Head of caudate nucleus (tissue), 42 donors: Measurements from ENCODE around the gene CBFB.
"Not testable (repeated sequence)": the region's sequence is repeated elsewhere in the genome, so short reads cannot be mapped to it uniquely, and the experiment has no call there.

Source experiments
- DNase-seq, 42 donors: peaks; one replicate each; pipeline versions ENCODE4 v3.0.0 to v3.0.0-alpha.2; 2020 to 2021; ENCODE audit warnings: mixed read lengths in 7 of 42
- intact Hi-C: fragments of 100-400 bp; cut with DNase I; formaldehyde crosslinking; loops from one replicate; pipeline ENCODE4 v1.15.0; 2022

Gene CBFB

GRCh38 chr16:67028696-67029253, at the start of gene CBFB:
Gene CBFB (plus strand): TSS chr16:67029149. CDS start chr16:67029408, 259 bp downstream.
- DNase-seq = peak; percentile 73 to 96 (median 92)
- intact Hi-C loops = loop anchor here (2.0 to 10.0 kb wide), 2 partner anchors 64 to 80 kb away; partner anchors contain the start of genes CES3 and PHAF1

GRCh38 chr16:66983033-66983432, 45.9 kb upstream of the CBFB start:
- no peak for DNase-seq
- intact Hi-C loops = no loop called here

DNA sequence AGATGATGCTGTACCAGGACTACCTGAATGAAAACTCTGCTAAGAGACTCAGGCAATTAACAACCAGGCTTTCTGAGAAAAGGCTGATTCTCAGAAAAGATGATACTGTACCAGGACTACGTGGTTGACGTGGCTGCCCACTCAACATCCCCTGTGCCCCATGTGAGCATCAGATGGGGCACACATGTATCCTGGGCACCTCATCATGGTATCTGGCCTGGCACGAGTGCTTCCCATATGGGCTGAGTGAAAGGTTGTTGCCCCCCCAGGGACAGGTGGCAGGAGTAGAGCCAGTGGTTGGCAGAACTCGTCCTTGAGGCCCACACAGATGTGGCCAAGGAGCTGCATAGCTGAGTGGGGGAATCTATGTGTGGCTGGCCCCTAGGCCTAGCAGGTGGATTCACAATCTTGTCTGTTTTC, 44.0 kb upstream of the CBFB start:
- intact Hi-C loops = no loop called here
- DNase-seq = no peak

DNA sequence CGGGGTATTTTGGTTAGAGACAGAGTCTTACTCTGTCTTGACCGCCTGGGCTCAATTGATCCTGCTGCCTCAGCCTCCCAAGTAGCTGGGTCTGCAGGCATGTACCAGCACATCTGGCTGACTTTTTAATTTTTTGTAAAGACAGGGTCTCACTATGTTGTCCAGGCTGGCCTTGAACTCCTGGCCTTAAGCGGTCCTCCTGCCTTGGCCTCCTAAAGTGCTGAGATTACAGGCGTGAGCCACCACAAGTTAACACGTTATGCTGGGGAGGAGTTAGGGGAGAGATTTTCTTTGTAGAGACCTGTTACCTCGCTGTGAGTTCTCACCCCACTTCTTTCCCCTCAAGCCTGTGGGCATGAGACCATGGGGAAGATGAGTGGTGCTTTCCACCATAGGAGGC, 42.4 kb upstream of the CBFB start:
- intact Hi-C loops = no loop called here

GRCh38 chr16:66988197-66988788, 40.7 kb upstream of the CBFB start, which contains the start of gene CES4A:
Gene CES4A (plus strand): TSS chr16:66988589. CDS start chr16:66988773, 184 bp downstream.
- intact Hi-C loops = no loop called here
- no peak for DNase-seq

More for the DNA sequence above, 42.4 kb upstream of the CBFB start:
- DNase-seq = no peak

DNA sequence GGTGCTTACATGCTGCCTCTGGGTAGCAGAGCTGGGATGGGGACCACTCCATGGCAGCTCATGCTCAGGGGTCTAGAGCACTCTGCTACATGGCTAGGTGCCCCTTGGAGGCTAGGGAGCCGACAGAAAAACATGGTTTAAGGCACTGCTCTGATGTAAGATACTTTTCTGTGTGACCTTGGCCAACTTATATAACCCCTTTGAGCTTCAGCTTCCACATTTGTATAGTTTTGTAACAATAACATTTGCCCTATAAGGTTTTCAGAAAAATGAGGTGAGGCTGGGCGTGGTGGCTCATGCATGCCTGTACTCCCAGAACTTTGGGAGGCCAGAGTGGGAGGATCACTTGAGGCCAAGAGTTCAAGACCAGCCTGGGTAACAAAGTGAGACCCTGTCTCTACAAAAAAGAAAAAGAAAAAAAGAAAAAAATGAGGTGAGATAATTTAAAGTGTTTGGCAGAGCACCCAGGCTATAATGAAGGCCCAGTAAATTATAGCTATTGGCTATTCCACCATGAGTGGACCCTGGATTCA, 37.3 kb upstream of the CBFB start:
- intact Hi-C loops = no loop called here
- no peak for DNase-seq

DNA sequence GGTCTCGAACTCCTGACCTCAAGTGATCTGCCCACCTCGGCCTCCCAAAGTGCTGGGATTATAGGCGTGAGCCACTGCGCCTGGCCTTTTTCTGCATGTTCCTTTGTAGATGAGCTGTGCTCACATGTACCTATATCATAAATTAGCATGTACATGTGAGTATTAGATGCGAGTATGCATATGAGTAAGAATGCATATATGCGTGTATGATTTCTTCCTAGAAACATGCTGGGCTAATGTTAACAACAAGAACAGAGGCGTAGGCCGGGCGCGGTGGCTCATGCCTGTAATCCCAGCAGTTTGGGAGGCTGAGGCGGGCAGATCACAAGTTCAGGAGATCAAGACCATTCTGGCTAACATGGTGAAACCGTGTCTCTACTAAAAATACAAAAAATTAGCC, 35.4 kb upstream of the CBFB start:
- intact Hi-C loops, DNase-seq: not testable (repeated sequence)

- intact Hi-C loops = no loop called here
Measured at GRCh38 chr16:66996324-66996982, 32.5 kb upstream of the CBFB start.

DNA sequence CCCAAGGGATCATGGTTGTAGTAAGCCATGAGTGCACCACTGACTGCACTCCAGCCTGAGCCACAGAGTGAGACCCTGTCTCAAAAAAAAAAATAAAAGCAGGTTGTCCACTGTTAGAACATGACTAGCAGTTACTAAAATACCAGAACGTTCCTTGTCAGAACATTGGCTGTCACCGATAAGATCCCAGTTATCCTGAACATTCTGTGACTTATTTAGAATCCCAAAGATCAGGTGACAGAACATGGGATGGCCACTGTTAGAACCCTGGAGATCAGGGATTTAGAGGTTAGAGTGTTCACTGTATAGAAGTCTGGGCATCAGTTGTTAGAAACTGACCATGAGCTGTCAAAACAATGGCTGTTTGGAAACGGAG, 32.0 kb upstream of the CBFB start:
- no peak for DNase-seq
- intact Hi-C loops = no loop called here

More at GRCh38 chr16:66996324-66996982, 32.5 kb upstream of the CBFB start:
- DNase-seq = peak; percentile 50 to 95 (median 84)

DNA sequence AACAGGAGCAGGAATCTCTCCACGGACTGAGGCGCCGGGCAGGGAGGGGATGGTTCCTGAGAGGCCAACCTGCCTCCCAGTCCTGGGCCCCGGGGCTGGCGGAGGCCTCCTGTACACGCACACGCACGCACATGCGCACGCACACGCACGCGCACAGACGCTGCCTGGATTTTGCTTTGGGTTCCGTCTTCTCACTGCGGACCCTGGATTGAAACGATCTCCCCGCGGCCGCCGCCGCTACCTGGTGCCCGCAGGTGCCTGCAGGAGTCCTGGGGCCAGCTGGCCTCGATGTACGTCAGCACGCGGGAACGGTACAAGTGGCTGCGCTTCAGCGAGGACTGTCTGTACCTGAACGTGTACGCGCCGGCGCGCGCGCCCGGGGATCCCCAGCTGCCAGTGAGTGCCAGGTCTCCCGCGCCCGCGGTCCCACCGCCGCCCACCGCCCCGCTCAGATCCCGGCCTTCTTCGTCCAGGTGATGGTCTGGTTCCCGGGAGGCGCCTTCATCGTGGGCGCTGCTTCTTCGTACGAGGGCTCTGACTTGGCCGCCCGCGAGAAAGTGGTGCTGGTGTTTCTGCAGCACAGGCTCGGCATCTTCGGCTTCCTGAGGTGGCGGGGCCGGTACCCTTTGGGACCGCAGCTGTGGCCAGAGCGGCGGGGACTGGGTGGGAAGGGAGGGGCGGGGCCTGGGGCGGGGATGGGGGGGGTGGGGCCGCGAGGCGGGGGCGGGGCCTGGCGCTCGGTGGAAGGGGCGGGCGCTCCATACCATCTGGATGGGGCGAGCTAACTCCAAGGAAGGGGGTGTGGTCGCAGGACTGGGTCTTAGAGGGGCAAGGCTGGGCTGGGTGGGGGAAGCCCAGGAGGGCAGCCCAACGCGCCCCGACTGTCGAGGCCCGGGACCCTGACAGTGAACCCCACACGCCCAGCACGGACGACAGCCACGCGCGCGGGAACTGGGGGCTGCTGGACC, 28.3 kb upstream of the CBFB start:
- DNase-seq = peak; percentile 66 to 88 (median 80)
- intact Hi-C loops = no loop called here

DNA sequence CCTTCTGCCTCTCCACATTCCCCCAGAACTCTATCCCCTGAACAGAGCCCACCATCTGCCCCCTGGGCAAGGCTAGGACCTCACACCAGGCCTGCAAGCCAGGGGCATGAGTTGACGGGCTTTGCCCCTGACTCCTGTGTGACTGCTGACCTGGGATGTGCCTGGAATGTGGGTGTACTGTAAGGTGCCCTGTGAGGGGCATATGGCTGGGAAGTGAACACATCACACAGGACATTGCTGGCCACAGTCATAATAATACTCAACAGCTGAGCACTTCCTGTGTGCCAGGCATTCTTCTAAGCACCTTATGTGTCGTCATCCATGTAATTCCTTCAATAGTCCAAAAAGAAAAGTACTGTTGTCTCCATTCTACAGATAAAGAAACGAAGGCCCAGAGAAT, 27.2 kb upstream of the CBFB start:
- intact Hi-C loops = no loop called here

GRCh38 chr16:67006930-67007658, 21.9 kb upstream of the CBFB start:
- intact Hi-C loops = no loop called here
- no peak for DNase-seq

More for the DNA sequence above, 27.2 kb upstream of the CBFB start:
- no peak for DNase-seq

DNA sequence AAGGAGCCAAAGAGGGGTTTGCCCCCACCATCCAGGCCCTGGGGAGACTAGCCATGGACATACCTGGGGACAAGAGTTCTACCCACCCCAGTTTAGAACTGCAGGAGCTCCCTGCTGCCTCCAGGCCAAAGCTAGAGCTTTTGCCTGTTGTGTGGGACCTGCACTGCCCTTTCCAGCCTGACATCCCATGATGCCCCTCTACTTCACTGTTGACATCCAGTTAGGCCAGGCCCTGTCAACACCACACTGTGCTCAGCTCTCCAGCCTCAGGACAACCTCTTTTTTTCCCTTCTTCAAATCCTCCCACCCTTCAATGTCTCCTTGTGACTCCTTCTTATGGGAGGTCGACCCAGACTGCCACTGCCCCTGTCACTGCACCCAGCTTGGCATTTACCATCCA, 19.8 kb upstream of the CBFB start:
- DNase-seq = no peak
- intact Hi-C loops = no loop called here

GRCh38 chr16:67011274-67011673, 17.7 kb upstream of the CBFB start:
- intact Hi-C loops = loop anchor here (10.0 kb wide), 1 partner anchor 144 kb away; the partner anchor contains the start of genes B3GNT9, FBXL8 and TRADD
- DNase-seq = no peak

GRCh38 chr16:67013233-67013822, 15.6 kb upstream of the CBFB start:
- DNase-seq = peak; percentile 18 to 84 (median 53)
- intact Hi-C loops = loop anchor here (10.0 kb wide), 1 partner anchor 141 kb away; the partner anchor contains the start of genes B3GNT9, FBXL8 and TRADD

DNA sequence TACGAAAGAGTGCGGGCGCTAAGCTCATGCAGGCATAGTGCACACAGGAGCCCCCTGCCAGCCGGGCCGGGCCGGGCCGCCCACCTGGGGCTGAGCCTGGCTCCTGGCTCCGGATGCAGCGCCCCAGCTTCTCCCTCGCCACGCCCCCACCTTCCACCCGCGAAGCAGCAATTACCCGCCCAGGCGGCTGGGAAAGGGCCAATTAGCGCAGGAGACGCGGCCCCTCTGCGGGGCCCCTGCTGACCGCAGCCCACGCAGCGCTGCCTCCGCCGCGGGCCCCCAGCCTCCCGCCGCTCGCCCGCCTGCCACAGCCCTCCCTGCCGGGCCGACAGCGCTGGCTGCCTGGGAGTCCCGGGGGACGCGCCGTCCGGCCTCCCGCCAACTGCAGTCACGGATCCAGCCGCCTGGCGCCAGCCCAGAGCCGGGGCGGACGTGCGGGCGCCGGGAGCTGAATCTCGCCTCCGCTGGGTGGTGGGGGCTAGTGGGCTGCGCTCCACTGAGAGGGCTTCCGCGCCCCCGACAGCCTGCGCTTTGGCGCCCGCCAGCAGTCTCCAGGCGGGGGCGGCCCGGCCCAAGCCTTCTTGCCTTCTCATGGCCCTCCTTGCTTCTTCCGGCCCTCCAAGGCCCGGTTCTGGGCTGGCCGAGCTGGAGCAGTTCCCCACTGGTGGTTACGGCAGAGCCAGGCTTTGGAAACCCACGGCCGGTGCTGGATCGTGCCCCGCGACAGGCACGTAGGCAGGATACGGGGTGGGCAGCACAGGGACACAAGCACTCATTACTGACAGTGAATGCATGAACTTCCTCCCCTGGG, 14.9 kb upstream of the CBFB start:
- intact Hi-C loops = loop anchor here (10.0 kb wide), 1 partner anchor 141 kb away; the partner anchor contains the start of genes B3GNT9, FBXL8 and TRADD
- DNase-seq = peak; percentile 42 to 91 (median 76)
